ENCODE measurements around the gene TESPA1.
"Not testable (repeated sequence)": the region's sequence is repeated elsewhere in the genome, so short reads cannot be mapped to it uniquely, and the experiment has no call there.

Gene TESPA1, protein sequence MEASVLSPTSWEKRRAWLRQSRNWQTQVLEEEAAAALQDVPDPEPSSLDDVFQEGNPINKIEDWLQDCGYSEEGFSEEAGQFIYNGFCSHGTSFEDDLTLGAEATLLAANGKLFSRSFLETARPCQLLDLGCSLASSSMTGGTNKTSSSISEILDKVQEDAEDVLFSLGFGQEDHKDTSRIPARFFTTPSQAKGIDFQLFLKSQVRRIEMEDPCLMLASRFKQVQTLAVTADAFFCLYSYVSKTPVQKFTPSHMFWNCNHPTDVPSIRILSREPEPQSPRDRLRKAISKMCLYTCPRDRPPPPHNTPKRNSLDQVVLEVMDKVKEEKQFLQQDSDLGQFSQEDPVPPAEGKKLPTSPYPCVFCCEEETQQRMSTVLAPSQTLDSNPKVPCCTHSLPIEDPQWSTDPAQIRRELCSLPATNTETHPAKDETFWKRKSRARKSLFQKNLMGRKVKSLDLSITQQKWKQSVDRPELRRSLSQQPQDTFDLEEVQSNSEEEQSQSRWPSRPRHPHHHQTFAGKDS

DNA sequence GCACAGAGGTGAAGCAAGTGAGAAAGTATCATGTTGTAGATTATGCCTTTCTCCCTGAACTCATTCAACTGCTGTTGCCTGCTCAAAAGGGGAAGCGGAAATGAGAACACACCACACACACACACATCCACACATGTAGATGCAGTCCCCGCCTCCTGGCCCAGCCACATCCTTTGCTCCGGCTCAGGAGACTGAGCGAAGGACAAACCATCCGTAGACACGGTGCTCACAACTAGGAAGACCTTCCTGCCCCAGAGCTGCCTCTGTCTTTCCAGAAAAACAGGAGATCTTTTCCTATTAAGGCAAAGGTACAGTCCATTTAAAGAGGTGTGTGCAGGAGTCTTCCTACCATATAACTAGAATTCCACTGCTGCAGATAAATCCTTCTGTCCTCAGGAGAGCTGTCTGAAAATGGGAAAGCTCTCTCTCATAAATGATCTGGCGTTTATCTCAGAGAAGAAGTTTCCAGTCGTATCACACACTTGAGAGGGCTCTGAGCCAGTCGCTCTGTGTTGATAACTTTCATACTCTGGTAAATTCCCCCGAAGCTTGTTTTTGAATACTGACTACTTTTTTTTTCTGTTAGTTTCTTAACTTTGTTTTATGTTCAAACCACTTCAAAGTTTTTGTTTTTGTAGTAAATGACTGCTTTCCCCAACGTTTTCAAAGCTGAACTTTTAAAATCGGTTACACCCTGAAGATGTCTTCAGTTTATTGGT lies at the start of gene TESPA1:
TSS of gene TESPA1 (minus strand) at position 105 of the 719 bp plus-strand sequence. CDS start 10,200 bp downstream, outside the sequence.
- DNase-seq = no peak

DNA sequence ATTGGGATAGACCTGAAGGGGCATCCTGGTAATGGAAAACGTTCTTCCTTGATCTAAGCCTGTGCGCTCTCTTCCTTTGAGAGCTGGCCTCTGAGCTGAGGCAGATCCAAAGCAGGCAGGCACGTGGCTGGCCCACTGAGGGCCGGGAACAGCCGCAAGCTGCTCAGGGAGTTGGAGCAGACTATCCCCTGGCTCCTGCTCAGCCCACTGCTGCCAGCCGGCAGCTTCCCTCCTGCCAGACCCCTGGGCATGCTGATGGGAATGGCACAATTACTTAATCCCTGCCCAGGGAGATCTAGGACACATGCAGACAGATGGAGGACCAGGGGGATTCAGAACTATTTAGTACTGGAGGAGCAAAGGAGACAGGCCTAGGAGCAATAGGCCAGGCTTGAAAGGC lies 49.7 kb upstream of the TESPA1 start:
- no peak for DNase-seq

DNA sequence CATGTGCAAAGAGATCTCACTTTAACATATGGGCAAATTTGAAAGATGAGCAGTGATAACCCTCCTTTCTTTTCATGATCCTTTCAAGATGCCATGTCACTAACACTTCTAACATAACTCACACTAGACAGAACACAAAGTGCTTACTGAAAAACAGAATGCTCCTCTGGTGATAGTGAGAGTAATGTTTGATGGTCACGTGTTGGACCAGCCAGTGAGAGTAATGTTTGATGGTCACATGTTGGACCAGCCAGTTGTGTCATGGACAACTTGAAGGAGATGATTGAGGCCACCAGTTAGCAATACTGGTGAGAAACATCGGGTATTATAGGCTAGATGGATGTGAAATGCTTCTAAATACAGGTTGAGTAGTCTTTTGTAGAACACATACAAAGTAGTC lies 40.9 kb upstream of the TESPA1 start:
- DNase-seq = no peak

DNA sequence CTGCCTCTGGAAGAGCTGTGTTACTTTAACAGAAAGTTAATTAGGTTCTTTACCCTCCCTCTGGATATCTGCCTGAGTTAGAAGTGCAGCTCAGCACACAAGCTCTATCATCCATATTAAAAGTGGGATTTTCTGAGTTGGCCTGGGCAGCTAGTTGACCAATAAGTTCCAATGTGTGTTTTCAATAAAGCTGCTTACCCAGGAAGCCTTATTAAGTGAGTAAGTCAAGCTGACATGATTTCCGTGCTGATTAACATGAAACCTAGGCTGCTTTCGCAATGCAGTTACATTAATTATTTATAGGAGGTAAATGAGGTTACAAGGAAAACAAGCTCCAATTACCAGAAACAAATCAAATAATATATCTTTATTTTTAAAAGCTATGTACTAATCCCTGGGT lies 40.0 kb upstream of the TESPA1 start:
- DNase-seq = no peak

DNA sequence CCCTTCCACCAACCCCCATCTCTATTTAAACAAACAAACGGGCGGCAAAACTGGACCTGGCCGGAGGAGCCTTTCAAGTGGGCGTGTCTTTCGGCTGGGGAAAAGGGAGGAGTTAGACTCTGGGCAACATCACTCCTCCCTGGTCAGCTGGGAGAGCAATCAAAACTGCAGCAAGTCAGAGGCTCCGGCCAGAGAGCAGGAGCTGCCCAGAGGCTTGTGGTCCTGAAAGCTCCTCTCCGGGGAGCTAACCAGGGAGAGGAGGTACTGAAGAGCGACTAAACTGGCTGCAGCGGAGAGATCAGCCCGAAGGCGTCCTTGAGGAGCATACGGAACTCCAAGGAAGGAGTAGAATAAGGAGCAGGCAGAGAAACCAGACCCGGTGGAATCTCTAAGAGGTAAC lies 35.2 kb upstream of the TESPA1 start, which contains the start of gene NEUROD4:
TSS of gene NEUROD4 (plus strand) at position 191 of the 400 bp plus-strand sequence. CDS start 6,466 bp downstream, outside the sequence.
- peak; percentile 27 for DNase-seq

DNA sequence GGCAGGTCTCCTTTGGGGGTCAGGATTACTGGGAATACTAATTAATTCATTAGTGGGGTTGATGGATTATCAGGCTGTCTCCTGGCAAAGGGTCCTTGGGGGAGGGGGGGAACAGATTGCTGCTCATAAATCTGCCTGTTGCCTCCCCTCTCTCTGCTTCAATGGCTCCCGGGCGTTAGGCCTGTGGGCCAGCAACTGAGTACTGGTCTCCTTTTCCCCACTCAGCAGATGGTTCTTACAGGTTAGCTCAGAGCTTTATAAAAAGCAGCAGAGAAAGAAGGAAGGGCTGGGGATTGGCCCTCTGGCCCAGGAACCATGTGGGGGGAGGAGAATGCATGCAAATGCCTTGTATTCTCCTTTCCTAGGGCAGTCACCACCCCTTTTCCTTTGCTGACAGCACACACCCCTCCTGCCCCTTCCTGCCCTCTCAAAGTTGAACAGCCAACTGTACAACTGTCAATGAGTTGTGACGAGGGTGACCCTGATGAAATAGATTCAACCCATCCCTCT lies 32.9 kb upstream of the TESPA1 start:
- DNase-seq = no peak

DNA sequence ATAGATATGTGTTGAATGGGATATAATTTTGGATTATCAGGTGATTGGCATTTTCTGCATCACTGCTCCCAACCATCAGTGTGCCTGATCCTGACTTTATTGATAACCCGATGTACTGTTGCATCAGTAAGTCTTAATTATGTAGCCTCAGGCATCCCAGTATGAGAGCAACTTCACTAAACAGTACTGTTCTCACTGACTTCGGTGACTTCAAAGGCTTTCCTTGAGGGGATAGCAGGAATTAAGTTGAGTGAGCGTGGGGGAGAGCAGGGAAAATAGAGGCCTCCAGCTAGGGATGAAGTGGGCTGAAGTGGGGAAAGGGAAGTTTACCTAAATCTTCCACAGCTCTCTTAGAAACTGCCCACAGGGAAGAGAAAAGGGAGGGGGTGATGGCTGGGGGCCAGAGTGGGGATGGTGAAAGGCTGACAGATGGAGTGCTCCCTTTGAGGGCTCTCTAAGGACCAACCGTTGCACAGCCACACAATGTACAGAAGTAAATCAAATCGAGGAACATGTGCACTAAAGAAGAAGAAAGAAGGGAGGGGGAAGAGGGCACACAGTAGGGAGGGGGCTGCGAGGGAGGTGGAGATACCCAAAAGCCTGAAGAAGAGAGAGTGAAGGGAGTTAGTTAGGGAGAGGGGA lies 24.5 kb upstream of the TESPA1 start:
- DNase-seq = no peak

DNA sequence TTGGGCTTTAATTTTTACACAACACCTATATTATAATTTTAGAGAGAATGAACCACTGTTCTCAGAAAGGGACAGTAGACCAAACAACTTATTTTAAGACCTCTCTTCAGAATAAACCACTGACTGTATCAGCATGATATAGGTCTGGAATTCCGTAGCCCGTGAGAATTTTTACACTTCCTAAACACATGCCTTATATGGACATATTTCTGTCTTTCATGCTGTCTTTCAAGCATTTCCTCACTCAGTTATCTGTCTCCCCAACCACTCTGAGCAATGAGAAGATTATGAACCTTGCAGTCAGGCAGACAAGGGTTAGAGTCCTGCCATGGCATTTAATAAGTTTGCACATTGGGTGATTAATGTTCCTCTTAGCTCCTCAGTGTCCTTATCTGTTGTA lies 17.8 kb upstream of the TESPA1 start:
- DNase-seq = no peak

DNA sequence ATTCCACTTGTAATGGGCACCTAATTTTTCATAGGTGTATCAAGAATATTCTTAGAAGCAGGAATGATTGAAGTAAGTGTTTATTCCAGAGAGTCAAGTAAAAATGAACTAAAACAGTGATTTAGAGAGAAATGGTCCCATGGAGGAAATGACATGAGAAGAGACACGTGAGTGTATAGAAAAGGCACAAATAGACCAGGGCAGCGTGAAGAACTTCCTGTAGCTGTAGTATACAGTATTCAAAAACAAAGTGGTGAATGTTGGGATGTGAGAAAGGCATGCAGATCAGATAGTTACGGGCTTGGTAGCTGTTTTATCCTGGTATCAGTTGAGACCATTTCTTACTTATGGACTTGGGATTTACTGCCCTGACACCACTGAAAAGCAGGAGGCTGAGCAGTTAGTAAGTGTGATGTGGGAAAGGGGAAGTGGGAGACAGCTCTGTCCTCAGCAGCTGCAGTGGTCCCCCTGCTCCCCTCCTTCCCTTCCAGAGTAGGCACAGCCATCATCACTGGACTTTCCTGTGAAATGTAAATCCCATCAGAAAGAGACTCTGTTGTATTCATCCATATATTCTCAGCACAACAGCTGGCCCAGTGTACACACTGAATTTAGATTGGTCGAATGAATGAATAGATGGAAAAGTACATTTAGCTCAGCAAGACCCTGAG lies 16.8 kb upstream of the TESPA1 start:
- DNase-seq = no peak

DNA sequence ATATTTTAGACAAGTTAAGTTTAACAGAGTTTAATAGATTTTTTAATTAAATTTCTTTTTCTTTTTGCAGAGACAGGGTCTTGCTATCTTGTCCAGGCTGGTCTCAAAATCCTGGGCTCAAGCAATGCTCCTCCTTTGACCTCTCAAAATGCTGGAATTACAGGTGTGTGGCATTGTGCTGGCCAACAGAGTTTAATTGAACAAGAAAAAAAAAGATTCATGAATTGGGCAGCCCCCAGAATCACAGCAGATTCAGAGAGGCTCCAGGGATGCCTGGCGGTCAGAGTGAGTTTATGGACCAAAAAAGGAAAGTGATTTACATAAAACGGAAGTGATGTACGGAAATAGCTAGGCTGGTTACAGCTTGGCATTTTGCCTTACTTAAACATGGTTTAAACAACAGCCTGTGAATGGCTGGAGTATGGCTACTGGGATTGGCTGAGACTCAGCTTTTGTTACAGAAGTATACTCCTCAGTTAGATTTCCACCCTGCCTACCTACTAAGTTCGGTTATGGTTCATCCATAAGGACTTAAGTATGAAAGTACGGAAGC lies 14.5 kb upstream of the TESPA1 start:
- no peak for DNase-seq

DNA sequence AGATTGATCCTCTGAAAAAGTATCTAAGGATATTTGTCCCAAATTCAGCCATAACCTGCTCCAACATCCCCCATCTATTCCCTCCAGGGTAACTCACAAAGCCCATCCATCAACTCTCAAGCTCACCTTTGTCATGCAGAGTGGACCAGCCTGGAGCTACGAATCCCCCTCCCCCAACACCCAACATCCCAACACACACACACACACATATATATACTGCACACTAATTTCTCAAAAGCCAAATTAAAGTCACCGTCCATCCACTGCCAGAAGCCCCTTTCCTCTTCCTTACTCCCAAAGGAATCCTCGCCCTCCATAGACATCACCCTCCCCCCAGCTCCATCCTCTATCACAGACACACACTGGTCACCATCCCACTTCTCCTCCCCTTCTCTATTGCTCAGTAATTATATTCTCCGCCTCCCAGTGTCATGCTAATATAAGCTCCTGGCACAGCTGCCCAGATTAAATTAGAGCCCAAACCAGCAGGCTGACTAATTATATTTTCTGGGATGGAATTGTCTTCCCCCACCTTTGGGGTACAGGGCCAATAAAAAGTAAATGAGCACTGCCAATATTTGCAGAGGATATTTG lies 13.5 kb upstream of the TESPA1 start:
- DNase-seq = no peak

DNA sequence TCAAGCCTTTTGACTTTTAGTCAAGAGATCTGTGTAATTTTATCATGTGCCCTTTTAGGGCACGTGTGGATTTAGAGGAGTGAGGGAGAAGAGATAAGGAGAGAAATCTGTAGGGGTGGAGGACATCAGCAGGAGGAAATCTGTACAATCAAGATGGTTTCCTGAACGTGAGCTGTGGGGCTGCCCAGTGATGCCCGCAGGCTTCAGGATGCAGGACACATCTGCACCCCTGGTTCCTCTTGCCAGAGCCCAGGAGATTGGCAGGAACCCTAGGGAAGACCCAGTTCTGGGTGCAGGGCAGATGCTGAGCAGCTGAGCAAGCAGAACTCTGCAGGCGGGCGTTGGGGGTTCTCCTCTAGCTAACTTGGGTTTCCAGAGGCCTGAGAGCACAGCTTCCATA lies 11.6 kb upstream of the TESPA1 start:
- no peak for DNase-seq

DNA sequence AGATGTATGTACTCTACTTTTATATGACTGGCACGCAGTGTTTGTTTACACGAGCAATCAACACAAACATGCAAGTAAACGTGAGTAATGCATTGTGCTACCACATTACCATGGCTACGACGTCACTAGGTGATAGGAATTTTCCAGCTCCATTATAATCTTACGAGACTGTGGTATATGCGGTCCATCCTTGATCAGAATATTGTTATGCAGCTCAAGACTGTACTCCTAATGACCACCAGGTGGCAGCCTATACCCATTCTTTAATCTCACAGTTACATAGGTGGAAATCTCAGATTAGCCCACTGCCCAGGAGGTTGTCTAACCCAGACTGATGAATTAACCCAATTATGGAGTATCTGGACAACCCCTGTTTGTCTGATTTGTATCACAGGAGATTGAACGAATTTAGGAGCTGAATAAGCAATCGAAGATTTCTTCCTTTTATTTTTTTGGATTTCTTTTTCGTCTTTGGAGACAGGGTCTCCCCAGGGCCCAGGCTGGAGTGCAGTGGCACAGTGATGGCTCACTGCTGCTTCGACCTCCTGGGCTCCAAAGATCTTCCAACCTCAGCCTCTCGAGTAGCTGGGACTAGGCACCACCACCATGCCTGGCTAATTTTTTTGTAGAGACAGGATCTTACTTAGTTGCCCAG lies 8.7 kb upstream of the TESPA1 start:
- peak; percentile 46 for DNase-seq

DNA sequence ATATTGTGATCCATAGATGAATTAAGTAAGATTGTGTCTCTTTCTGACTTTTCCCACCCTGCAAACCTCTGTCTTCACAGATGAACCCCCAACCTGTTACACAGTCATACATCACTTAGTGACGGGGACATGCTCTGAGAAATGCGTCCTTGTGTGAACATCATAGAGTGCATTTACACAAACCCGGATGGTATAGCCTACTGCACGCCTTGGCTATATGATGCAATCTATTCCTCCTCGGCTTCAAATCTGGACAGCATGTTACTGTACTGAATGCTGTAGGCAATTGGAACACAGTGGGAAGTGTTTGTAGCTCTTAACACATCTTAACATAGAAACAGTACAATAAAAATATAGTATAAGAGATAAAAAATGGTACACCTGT lies 7.4 kb upstream of the TESPA1 start:
- no peak for DNase-seq

DNA sequence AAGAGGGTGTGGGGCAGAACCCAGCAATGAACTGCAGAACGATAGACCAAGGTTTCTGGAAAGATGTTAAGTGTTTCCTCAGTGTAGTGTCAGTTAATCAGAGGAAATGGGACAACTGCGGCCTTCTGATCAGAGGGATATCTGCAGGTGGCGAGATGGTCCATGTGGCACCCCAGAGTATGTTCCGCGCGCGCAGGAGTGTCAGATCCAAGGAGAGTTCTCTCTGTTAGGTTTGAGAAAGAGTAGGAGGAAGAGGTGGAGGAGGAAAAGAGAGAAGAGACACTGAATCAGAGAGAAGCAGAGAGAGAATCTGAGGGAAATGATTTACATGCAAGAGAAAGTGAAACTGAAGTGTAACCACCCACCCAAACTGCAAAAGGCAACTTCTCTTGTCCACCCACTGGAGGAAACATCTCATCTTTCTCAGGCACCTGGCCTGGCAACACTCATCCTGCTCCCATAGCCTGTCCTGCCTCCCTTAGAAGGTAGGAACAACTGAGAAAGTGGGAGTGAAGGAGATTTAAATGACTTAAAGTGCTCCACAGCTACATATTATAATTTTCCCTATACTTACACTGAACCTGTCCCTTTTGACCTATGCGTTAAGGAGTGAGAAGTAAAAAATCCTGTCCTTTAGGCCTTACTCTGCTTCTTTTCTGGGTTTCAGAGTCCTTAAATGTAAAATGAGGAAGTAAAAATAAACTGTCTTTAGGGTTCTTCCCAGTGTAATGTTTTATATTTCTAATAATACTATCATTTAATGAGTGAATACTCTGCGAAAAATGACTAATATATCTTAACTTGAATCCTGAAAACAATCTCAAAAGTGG lies 6.8 kb upstream of the TESPA1 start:
- DNase-seq = no peak

DNA sequence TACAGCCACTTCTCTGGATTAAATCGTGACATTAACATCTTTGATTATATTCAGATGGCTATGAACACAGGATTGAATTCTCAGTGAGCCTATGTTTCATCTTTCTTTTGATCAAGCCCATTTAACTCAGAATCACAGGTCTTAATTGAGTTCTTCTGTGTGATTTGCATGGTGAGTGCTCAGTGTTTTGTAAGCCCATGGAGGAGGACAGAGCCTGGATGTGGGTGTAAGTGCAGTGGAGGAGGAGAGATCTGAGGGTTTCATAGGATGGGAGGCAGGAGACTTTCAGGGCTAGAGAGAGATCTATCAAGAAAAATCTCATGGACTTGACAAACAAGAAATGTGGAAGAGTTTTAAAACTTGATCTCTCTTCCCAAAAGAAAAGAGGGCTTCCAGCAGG lies 5.3 kb upstream of the TESPA1 start:
- DNase-seq = no peak

DNA sequence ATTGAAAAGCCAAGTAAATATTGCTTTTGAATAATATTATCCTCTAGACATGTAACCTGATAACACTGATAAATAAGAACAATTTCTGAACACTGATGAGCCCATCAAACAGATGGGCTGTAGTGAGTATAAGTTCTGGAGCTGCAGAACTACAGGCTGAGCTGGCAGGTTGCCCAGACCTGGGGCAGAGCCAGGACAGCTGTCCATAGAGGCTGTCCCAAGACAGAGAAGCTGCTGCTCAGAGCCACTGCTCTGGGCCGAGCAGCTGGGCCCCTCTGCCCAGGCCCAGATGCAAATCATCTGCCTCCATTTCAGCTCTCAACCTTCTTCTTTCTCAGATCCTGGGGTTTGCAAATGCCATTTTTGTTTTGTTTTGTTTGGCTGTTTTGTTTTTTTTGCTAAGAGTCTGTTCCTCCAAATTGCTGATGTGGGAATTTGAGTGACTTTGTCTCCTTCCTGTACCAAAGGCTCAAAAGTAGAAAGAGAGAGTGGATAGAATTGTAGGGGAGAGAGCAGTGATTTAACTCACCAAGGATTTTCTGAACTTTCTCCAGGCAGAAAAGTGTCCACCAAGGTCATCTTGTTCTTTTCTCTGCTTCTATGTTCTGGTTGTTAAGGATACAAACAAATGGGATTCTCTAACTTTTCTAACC lies 4.0 kb upstream of the TESPA1 start:
- no peak for DNase-seq

DNA sequence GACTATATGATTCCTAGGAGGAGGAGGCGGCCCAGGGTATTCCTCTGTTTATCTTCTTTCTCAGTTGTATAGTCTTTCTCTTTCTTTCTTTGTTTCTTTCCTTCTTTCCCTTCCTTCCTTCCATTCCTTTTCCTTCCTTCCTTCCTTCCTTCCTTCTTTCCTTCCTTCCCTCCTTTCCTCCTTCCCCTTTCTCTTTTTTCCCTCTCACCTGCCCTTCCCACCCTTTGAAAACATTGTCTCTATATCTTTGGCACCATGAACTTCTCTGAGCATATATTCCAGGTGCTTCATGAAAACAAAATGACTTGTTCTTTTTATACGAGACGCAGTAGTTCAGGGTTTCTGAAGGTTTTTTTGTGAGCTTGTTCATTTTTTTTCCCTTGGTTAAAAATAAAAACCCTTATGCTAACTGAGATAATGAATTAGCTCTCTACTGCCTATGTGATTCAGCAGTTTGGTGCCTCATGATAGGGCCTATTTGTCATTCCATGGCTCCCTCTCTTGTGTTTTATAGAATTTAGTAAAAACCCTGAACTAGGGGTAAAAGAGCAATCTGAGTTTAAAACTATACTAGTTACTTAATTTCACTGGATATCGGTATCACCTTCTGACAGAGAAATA lies 3.2 kb upstream of the TESPA1 start:
- DNase-seq = no peak

DNA sequence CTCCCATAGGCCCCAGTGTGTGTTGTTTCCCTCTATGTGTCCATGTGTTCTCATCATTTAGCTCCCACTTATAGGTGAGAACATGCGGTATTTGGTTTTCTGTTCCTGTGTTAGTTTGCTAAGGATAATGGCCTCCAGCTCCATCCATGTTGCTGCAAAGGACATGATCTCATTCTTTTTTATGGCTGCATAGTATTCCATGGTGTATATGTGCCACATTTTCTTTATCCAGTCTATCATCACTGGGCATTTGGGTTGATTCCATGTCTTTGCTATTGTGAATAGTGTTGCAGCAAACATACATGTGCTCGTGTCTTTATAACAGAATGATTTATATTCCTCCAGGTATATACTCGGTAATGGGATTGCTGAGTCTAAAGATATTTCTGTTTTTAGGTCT lies 2.2 kb upstream of the TESPA1 start:
- not testable (repeated sequence) for DNase-seq
